Duodenal mucosa (tissue), 2 donors: Measurements from ENCODE around the gene WHRN.

Source experiments
- H3K27ac ChIP-seq: one replicate; pipeline ENCODE4 v1.7.0; 2013; ENCODE audit warnings: low read depth, low read length
- H3K27me3 ChIP-seq, 2 donors: one replicate each; pipeline ENCODE4 v1.7.0; 2013; ENCODE audit warnings: low read length in 2 of 2, control low read depth in 1 of 2; ENCODE audit not compliant: insufficient read depth in 2 of 2, control insufficient read depth in 1 of 2
- H3K36me3 ChIP-seq, 2 donors: one replicate each; pipeline ENCODE4 v1.7.0; 2013; ENCODE audit warnings: low read length in 2 of 2, control low read depth in 1 of 2; ENCODE audit not compliant: insufficient read depth in 2 of 2, control insufficient read depth in 1 of 2
- H3K4me1 ChIP-seq, 2 donors: one replicate each; pipeline ENCODE4 v1.7.0; 2013; ENCODE audit warnings: low read length in 2 of 2, control low read depth in 1 of 2; ENCODE audit not compliant: insufficient read depth in 2 of 2, control insufficient read depth in 1 of 2
- H3K4me3 ChIP-seq, 2 donors: one replicate each; pipeline ENCODE4 v1.7.0; 2013; ENCODE audit warnings: low read length in 2 of 2, low read depth in 1 of 2
- H3K9ac ChIP-seq, 2 donors: one replicate each; pipeline ENCODE4 v1.7.0; 2013; ENCODE audit warnings: low read length in 2 of 2, low read depth in 1 of 2
- H3K9me3 ChIP-seq, 2 donors: one replicate each; pipeline ENCODE4 v1.7.0; 2013; ENCODE audit warnings: low read length in 2 of 2, control low read depth in 1 of 2; ENCODE audit not compliant: control insufficient read depth in 1 of 2

The WHRN gene

DNA sequence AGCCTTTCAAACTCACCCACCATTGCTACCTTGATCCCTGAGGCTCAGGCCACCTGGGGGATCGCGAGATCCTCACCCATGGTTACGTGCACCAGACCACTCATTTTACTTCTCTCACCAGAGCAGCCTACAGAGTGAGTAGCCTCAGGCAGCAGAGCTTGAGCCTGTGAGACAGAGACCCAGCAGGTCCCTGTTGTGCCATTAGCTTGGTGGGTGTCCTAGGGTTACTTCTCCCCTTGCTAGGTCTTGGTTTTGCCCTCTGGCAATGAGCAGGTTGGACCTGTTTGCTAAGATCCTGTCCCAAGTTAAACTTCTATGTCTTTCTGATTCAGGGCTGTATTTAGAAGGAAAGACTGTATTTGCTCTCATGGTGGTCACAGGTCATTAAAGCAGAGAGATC lies 21.8 kb downstream of the WHRN start:
- H3K27ac ChIP-seq = no peak overlapping the region
- peaks cover 0 to 7% of the 10 kb centered on the region in 2 donors for H3K36me3 ChIP-seq
- no peaks in the 10 kb centered on the region for H3K9me3 ChIP-seq
- H3K27me3 ChIP-seq = no peaks in the 10 kb centered on the region
- no peak overlapping the region for H3K4me3 ChIP-seq
- H3K4me1 ChIP-seq = peaks cover 9 to 19% of the 10 kb centered on the region in 2 donors
- H3K9ac ChIP-seq = no peak overlapping the region

DNA sequence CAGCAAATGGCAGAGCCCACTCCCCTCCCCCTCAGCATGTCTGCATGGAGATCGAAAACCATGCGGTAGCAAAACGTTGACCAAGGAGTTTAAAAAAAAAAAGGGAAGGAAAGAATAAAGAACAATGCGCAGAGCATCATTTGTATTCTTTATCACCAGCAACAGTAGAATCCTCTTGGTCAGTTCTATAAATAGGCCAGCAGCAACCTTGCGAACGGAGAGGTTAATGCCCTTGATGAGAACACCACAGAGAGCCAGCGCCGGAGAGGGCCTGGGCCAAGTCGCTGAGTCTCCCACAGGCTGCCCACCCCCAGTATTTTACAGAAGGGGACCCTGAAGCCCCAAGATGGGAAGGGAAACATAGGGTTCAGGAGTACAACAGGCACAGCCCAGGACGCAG lies 22.7 kb downstream of the WHRN start:
- H3K9me3 ChIP-seq = no peaks in the 10 kb centered on the region
- H3K4me1 ChIP-seq = peaks cover 6 to 12% of the 10 kb centered on the region in 2 donors
- H3K27me3 ChIP-seq = no peaks in the 10 kb centered on the region
- H3K36me3 ChIP-seq = peaks cover 0 to 7% of the 10 kb centered on the region in 2 donors
- H3K4me3 ChIP-seq = no peak overlapping the region
- no peak overlapping the region for H3K27ac ChIP-seq
- no peak overlapping the region for H3K9ac ChIP-seq

DNA sequence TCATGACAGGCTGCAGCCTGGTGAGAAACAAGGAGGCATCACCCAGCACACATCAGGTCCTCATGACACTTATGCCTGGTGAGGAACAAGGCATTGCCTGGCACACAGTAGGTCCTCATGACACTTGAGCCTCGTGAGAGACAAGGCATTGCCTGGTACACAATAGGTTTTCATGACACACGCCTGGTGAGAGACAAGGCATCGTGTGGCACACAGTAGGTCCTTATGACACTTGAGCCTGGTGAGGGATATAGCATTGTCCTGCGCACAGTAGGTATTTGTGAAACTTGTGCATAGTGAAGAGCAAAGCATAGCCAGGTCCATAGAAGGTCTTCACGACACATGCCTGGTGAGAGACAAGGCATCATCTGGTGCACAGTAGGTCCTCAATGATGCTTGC lies 23.5 kb downstream of the WHRN start:
- H3K27me3 ChIP-seq = no peaks in the 10 kb centered on the region
- no peak overlapping the region for H3K9ac ChIP-seq
- H3K4me3 ChIP-seq = no peak overlapping the region
- no peak overlapping the region for H3K27ac ChIP-seq
- H3K4me1 ChIP-seq = peaks cover 6 to 12% of the 10 kb centered on the region in 2 donors
- H3K9me3 ChIP-seq = no peaks in the 10 kb centered on the region
- H3K36me3 ChIP-seq = peaks cover 0 to 7% of the 10 kb centered on the region in 2 donors

DNA sequence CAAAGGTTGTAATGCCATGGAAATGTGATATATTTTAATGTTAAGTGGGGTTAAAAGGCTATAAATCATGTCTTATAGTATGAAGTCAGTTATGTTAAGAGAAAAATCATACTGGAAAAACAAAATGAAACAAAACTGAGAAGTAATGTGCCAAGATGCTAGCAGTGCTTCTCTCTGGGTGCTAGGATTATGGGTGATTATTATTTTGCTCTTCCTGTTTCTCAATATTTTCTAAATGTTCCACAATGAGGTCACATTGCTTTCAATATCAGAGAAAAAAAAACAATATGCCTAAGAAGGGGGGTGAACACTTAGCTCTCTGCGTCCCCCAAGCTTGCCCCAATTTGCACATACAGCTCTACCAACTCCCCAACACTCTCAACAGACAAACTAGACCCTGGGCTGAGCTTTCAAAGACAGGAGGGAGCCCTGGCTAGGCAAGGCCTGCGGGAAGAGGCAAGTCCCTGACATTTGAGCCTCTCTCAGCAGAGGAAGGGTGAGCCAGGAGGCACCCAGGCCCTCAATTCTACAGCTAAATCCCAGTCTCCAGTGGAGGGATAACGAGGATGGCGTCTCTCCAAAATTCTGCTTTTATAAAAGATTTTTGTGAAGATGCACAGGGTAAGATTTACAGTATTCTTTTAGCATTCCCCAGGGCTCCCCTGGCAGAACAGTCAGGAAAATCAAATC lies 24.4 kb downstream of the WHRN start:
- H3K36me3 ChIP-seq = peaks cover 0 to 7% of the 10 kb centered on the region in 2 donors
- H3K4me3 ChIP-seq = no peak overlapping the region
- peaks cover 6 to 12% of the 10 kb centered on the region in 2 donors for H3K4me1 ChIP-seq
- H3K27me3 ChIP-seq = no peaks in the 10 kb centered on the region
- no peak overlapping the region for H3K27ac ChIP-seq
- no peaks in the 10 kb centered on the region for H3K9me3 ChIP-seq
- no peak overlapping the region for H3K9ac ChIP-seq

DNA sequence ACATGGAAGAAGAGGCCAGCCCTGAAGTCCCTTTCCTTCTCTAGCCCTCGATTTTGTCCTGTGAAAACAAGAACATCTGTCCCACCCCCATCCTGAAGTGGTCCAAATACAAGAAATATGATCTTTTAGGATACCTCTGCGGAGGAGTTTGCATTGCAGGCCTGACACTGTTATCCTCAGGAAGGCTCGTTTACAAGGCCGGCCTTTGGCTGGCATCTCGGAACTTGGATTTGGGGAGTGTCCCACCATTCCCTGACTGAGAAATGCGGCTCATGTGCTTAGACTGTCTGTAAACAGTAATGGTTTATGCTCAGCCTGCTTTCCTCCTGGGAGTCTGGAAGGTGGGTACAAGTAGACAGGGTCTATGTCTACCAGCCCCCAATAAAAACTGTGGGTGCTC lies 26.4 kb downstream of the WHRN start:
- Histone ChIP-seq H3K27me3 (no peaks in the 10 kb centered on the region), H3K4me1 (no peaks in the 10 kb centered on the region), H3K4me3 (no peak overlapping the region), H3K9me3 (no peaks in the 10 kb centered on the region), H3K36me3 (peaks cover 5 to 7% of the 10 kb centered on the region in 2 donors), H3K27ac (no peak overlapping the region), H3K9ac (no peak overlapping the region)

DNA sequence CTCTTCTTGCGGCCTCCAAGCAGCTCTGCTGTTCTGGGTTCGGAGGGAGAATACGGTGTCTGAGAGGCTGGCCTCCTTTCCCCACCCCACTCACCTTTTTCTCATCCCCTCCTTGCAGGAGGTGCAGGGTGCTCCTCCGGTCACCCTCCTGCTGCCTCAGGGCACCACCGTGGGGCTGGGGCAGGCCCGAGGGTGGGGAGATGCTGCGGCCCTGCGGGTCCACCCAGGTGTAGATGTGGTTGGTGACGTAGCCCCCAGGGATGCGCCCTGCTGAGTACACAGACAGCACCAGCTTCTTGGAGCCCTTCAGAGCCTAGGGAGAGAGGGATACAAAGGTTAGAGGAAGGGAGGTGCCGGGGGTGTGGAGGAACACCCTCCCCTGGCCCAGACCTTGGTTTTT lies 26.8 kb downstream of the WHRN start:
- H3K36me3 ChIP-seq = peaks cover 5 to 7% of the 10 kb centered on the region in 2 donors
- no peaks in the 10 kb centered on the region for H3K27me3 ChIP-seq
- H3K9ac ChIP-seq = no peak overlapping the region
- no peak overlapping the region for H3K27ac ChIP-seq
- no peaks in the 10 kb centered on the region for H3K9me3 ChIP-seq
- H3K4me3 ChIP-seq = no peak overlapping the region
- H3K4me1 ChIP-seq = no peaks in the 10 kb centered on the region

DNA sequence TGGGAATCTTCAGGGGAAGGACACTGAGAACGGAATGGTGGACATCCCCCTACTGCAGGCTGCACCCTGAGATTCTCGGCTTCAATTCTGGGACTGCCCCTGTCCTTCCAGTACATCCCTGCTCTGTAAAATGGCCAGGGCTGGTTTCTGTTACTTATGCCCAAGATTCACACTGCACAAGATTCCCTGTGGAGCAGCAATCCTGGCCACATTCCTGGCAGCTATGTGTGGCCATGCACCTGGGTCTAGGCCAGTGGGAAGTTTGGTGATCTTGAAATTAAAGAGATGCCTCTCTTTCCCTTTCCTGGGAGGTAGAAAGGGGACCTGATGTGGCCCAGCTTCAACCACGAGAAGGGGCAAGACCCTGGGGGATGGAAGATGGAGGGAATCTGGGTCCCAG lies 27.6 kb downstream of the WHRN start:
- Histone ChIP-seq H3K9me3 (no peaks in the 10 kb centered on the region), H3K4me3 (no peak overlapping the region), H3K4me1 (no peaks in the 10 kb centered on the region), H3K27me3 (no peaks in the 10 kb centered on the region), H3K9ac (no peak overlapping the region), H3K27ac (no peak overlapping the region), H3K36me3 (peaks cover 5 to 7% of the 10 kb centered on the region in 2 donors)

DNA sequence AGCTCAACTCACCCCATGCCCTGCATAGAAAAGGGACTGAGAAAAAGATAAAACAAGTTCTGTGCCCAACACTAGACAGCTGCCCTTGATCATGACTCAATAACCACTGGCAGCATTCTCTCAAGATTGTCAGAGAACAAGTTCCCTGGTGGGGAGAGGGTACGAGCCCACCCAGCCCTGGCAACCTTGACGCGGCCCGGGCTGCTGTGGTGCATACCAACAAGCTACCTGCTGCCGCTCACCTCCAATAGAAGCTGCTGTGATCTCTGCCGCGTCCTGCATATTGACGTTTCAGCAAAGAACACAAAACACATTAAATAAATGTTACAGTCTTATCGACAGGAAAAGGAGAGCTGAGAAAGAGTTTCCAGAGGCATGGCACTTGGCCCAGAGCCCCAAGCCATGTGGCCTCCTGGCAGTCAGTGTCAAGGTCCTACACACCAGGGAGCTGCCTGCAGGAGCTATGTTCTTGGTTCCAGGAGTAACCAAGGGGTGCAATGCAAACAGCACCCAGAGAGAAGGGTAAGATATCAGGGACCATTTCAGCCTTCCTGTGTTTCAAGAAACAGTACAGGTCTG lies 28.3 kb downstream of the WHRN start:
- Histone ChIP-seq H3K27ac (no peak overlapping the region), H3K4me1 (no peaks in the 10 kb centered on the region), H3K9ac (no peak overlapping the region), H3K36me3 (peaks cover 5 to 7% of the 10 kb centered on the region in 2 donors), H3K27me3 (no peaks in the 10 kb centered on the region), H3K9me3 (no peaks in the 10 kb centered on the region), H3K4me3 (no peak overlapping the region)

DNA sequence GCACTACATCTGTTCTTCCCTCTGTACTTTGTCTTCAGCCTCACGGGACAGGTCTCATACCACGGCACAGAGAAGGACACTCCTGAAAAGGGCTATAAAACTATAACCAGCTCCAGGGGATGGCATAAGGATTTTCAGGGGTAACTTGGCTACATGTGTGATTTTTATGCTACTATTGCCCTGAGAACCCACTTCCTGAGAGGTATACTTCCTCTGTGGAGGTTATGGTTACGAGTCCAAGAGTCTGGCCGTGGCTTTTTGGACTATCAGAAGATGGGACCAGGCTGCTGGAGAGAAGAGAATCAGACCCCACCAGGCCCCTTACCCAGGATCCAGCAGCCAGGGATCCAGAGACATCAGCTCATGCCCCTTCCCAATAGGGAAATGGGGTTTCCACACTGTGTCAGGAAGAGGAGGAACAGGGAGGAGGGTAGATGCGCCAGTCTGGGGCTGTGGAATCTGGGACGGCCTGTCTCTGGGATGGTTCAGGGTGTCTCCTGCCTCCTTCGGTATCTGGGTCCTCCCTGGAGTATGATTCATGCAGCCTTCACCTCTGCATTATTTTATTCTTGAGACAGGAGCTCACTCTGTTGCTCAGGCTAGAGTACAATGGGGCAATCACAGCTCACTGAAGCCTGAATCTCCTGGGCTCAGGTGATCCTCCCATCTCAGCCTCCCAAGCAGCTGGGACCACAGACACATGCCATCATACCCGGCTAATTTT lies 29.7 kb downstream of the WHRN start:
- Histone ChIP-seq H3K9ac (no peak overlapping the region), H3K36me3 (peaks cover 0 to 5% of the 10 kb centered on the region in 2 donors), H3K9me3 (no peaks in the 10 kb centered on the region), H3K27me3 (no peaks in the 10 kb centered on the region), H3K27ac (no peak overlapping the region), H3K4me1 (no peaks in the 10 kb centered on the region), H3K4me3 (no peak overlapping the region)

DNA sequence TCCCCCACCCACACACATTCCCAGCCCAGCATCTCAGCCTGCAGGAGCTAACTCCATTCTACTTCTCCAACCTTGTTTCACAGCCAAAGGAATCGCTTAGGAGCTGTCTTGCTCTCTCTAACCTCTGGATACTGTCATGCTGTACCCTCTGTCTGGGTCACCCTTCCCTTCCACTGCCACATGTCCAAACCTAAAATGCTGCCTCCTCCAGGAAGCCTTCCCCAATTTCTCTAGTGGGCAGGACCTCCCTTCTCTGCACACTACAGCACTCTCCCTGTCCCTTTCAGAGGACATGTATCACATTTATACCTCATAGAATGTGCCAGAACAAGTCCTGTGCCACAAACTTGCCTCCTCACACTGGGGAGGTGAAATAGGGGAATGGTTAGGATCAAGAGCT lies 30.8 kb downstream of the WHRN start:
- Histone ChIP-seq H3K4me1 (no peaks in the 10 kb centered on the region), H3K27me3 (no peaks in the 10 kb centered on the region), H3K36me3 (peaks cover 3 to 5% of the 10 kb centered on the region in 2 donors), H3K9ac (no peak overlapping the region), H3K9me3 (no peaks in the 10 kb centered on the region), H3K4me3 (no peak overlapping the region), H3K27ac (no peak overlapping the region)
